LNCaP clone FGC (cell line): ENCODE results near the gene IRX2.

Experiments used
- DNase-seq: peaks from one replicate; pipeline ENCODE4 v3.0.0-alpha.2; 2011; ENCODE audit warnings: low read depth
- H3K4me3 ChIP-seq: 2 replicates; pipeline ENCODE4 v1.5.1; 2011; ENCODE audit warnings: mild to moderate bottlenecking, low read depth, low read length, control low read depth
- TF ChIP-seq, protein P1 (sequence below): IDR thresholded peaks from 2 replicates; pipeline ENCODE4 v1.5.1; 2012; ENCODE audit warnings: mild to moderate bottlenecking; ENCODE audit not compliant: control insufficient read depth, insufficient read depth; ENCODE audit errors: extremely low read depth

The IRX2 gene

GRCh38 chr5:2714026-2714425 is 37.5 kb downstream of the IRX2 start:
- H3K4me3 ChIP-seq = no peak overlapping the region
- no peak for DNase-seq
- TF ChIP-seq, protein P1, sequence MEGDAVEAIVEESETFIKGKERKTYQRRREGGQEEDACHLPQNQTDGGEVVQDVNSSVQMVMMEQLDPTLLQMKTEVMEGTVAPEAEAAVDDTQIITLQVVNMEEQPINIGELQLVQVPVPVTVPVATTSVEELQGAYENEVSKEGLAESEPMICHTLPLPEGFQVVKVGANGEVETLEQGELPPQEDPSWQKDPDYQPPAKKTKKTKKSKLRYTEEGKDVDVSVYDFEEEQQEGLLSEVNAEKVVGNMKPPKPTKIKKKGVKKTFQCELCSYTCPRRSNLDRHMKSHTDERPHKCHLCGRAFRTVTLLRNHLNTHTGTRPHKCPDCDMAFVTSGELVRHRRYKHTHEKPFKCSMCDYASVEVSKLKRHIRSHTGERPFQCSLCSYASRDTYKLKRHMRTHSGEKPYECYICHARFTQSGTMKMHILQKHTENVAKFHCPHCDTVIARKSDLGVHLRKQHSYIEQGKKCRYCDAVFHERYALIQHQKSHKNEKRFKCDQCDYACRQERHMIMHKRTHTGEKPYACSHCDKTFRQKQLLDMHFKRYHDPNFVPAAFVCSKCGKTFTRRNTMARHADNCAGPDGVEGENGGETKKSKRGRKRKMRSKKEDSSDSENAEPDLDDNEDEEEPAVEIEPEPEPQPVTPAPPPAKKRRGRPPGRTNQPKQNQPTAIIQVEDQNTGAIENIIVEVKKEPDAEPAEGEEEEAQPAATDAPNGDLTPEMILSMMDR = no peak

- H3K4me3 ChIP-seq = no peak overlapping the region
- TF ChIP-seq, protein P1 = no peak
- DNase-seq = no peak
Observed at GRCh38 chr5:2711446-2712425, 39.7 kb downstream of the IRX2 start.

DNA sequence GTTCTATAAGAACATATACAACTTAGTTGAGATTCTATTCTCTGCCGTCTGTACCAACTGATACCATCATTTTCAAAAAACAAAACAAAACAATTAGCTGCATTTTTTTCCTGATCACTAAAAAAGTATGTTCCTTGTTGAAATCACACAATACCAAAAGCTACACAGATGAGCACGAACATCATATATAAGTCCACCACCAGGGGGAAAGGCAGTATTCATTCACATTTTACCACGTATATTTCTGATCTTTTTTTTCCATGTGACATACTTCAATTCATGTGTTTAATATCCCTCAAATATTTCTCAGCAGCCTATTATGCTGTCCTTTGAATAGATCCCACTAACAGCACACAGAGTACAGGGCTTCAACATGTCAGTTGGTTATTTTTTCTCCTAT is 40.6 kb downstream of the IRX2 start:
- DNase-seq = no peak

DNA sequence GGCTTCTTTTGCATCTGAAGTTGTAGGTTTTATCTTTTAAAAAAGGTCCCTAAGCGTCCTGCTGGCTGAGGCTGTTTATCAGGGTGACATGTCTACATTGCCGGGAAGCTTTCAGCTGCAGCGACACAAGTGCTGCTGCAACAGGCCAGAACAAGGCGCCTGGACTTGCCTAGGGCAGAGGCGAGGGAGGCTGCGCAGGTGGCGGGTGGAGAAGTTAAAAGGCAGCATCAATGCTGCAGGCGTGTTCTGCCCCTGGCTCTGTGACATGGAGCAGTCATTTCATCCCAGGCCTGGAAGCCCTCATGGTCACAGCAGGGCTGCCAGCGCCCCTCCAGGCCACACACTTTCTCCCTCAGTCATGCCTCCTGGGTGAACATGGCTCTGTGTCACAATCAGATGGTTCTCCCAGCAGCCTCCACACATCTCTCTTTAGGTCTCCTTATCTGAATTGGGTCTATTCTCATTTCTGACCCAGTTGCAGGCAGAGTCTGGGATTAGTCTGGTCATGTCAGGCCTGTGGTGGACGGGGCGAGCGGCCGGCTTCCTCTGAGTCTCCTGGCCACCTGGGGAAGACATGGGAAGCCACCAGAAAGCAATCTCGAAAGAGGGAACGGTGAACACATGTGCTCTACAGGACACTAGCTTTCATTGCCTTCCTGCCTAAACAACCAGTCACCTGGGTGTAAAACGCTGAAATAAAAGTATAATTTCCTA is 41.3 kb downstream of the IRX2 start:
- DNase-seq = no peak
- H3K4me3 ChIP-seq = no peak overlapping the region
- TF ChIP-seq, protein P1 = no peak

More for the DNA sequence above, 40.6 kb downstream of the IRX2 start:
- TF ChIP-seq, protein P1 = no peak
- no peak overlapping the region for H3K4me3 ChIP-seq

DNA sequence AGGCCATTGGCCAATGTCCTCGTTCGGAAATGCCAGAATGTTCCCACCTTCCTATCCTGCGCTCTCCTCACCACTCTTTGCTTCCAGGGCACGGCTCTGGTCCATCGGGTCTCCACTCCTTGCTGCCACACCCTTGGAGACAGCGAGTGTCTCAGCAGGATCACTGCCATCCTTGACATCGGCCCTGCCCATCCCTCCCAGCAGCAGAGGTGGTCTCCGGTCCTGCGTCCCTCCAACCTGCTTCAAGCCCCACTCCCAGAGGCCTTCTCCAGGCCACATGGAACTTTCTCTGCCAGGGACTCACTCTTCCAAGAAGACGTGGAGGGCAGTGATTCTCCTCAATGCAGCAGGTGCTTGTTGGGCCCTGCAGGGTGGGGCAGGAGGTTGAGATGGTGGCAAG is 42.7 kb downstream of the IRX2 start:
- H3K4me3 ChIP-seq = no peak overlapping the region
- DNase-seq = no peak
- TF ChIP-seq, protein P1 = no peak

DNA sequence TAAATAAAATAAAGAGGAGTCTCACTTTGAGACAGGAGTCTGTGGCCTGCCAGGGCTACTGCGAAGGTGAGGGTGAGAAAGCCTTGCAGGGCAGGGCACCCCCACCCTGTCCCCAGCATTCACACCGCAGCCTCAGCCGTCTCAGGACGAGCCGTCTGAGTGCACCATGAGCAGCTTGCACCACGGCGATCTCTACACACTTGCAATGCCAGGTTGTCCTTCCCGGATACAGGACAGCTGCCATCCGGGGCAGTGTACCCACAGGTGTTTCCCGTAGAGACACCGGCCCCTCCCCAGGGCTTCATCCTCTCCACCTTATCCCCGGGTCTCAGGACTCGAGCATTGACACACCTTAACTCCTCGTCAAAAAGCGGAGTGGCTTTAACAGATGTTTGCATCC is 43.3 kb downstream of the IRX2 start:
- TF ChIP-seq, protein P1 = no peak
- DNase-seq = no peak
- H3K4me3 ChIP-seq = no peak overlapping the region
